ENCODE results near the gene BRME1. TPM values are rescaled to one million over a fixed set of nuclear protein-coding genes. Genes with fewer than 3 reads are reported as not detected.

The BRME1 gene
- total RNA-seq, 1 experiment from 2014 or later, result 13.9 TPM

GRCh38 chr19:13934785-13935109, 28.8 kb upstream of the BRME1 start:
- CTCF ChIA-PET, result no interaction called here
- no TSS peak for BruUV-seq (replicated peaks)

GRCh38 chr19:13932911-13933393, 27.0 kb upstream of the BRME1 start:
- TF ChIP-seq EZH2 (IDR thresholded peaks at IDR 0.05; ENCODE audit: low read depth), result no peak
- no peak for TF ChIP-seq CTCF (conservative IDR thresholded peaks at IDR 0.05)
- Histone ChIP-seq H4K20me1 (ENCODE audit: insufficient read depth) (0 out of 2 replicates have a peak, but pooled peaks cover 2% of the 10 kb centered on the region), H3K36me3 (ENCODE audit: low read depth) (no peaks in the 10 kb centered on the region), H3K4me2 (no peak overlapping the region), H3F3A (ENCODE audit: insufficient read depth, low read depth) (peaks cover 27% of the 10 kb centered on the region), H3K27me3 (ENCODE audit: insufficient read depth, low read depth) (no peaks in the 10 kb centered on the region), H3K4me1 (replicated peaks; ENCODE audit: insufficient read depth) (no peaks in the 10 kb centered on the region), H2AFZ (no peak overlapping the region), H3K9me3 (ENCODE audit: insufficient read depth, low read depth) (no peaks in the 10 kb centered on the region), H3K4me3 (no peak overlapping the region), H3K79me2 (ENCODE audit: low read depth) (no peaks in the 10 kb centered on the region), H3K9me2 (ENCODE audit: insufficient read depth) (no peaks in the 10 kb centered on the region), H3K27ac (no peak overlapping the region)
- intact Hi-C loops (cut with micrococcal nuclease; ENCODE audit: unreplicated experiment), result no loop called here
- ChIA-PET CTCF (no interaction called here), POLR2A (ENCODE audit: unreplicated experiment) (interaction anchor here (0.6 kb wide), 1 partner anchor 197 kb away, joined by 3 read pairs; no protein-coding TSS in a partner anchor)
- no TSS peak for BruUV-seq (replicated peaks)
- no peak for DNase-seq

More at GRCh38 chr19:13934785-13935109, 28.8 kb upstream of the BRME1 start:
- no peaks in the 10 kb centered on the region for H3K79me2 ChIP-seq (ENCODE audit: low read depth)
- peaks cover 15% of the 10 kb centered on the region; the same call in 1 of the 2 replicates for H3F3A ChIP-seq (ENCODE audit: insufficient read depth, low read depth)
- DNase-seq, result no peak
- intact Hi-C loops (cut with micrococcal nuclease; ENCODE audit: unreplicated experiment), result no loop called here
- H3K4me3 ChIP-seq, result no peak overlapping the region
- no peak overlapping the region for H3K27ac ChIP-seq
- H3K4me2 ChIP-seq, result no peak overlapping the region
- H3K27me3 ChIP-seq (ENCODE audit: insufficient read depth, low read depth), result no peaks in the 10 kb centered on the region
- no peaks in the 10 kb centered on the region for H3K36me3 ChIP-seq (ENCODE audit: low read depth)
- POLR2A ChIA-PET (ENCODE audit: unreplicated experiment), result no interaction called here
- TF ChIP-seq CTCF (conservative IDR thresholded peaks at IDR 0.05) (no peak), EZH2 (IDR thresholded peaks at IDR 0.05; ENCODE audit: low read depth) (no peak)
- no peaks in the 10 kb centered on the region for H3K9me3 ChIP-seq (ENCODE audit: insufficient read depth, low read depth)
- no peaks in the 10 kb centered on the region for H3K9me2 ChIP-seq (ENCODE audit: insufficient read depth)
- H3K4me1 ChIP-seq (replicated peaks; ENCODE audit: insufficient read depth), result no peaks in the 10 kb centered on the region
- H4K20me1 ChIP-seq (ENCODE audit: insufficient read depth), result 0 out of 2 replicates have a peak, but pooled peaks cover 2% of the 10 kb centered on the region
- H2AFZ ChIP-seq, result no peak overlapping the region

- H3K4me1 ChIP-seq (replicated peaks; ENCODE audit: insufficient read depth), result no peaks in the 10 kb centered on the region
- no TSS peak for BruUV-seq (replicated peaks)
- no peaks in the 10 kb centered on the region for H3K36me3 ChIP-seq (ENCODE audit: low read depth)
- no peaks in the 10 kb centered on the region for H3K9me2 ChIP-seq (ENCODE audit: insufficient read depth)
- ChIA-PET POLR2A (ENCODE audit: unreplicated experiment) (no interaction called here), CTCF (no interaction called here)
- peaks cover 29% of the 10 kb centered on the region for H3F3A ChIP-seq (ENCODE audit: insufficient read depth, low read depth)
- 0 out of 2 replicates have a peak, but pooled peaks cover 2% of the 10 kb centered on the region for H4K20me1 ChIP-seq (ENCODE audit: insufficient read depth)
- H3K27me3 ChIP-seq (ENCODE audit: insufficient read depth, low read depth), result no peaks in the 10 kb centered on the region
- no peak overlapping the region for H3K4me2 ChIP-seq
- no peak overlapping the region for H3K27ac ChIP-seq
- TF ChIP-seq CTCF (conservative IDR thresholded peaks at IDR 0.05) (no peak), EZH2 (IDR thresholded peaks at IDR 0.05; ENCODE audit: low read depth) (no peak)
- intact Hi-C loops (cut with micrococcal nuclease; ENCODE audit: unreplicated experiment), result no loop called here
- H3K4me3 ChIP-seq, result no peak overlapping the region
- H2AFZ ChIP-seq, result no peak overlapping the region
- no peaks in the 10 kb centered on the region for H3K9me3 ChIP-seq (ENCODE audit: insufficient read depth, low read depth)
- H3K79me2 ChIP-seq (ENCODE audit: low read depth), result no peaks in the 10 kb centered on the region
- DNase-seq, result no peak
Measured at GRCh38 chr19:13932149-13932637, 26.3 kb upstream of the BRME1 start.
